OCI-LY1 (cell line): ENCODE data around the gene CFAP61.

Experiments
- H2AFZ ChIP-seq: fragments of 200-600 bp; sonication (generic), shearing (Covaris generic); 2 replicates; pipeline ENCODE4 v1.6.0; 2014; ENCODE audit warnings: antibody characterized with exemption, mild to moderate bottlenecking, low read length
- H3F3A ChIP-seq: fragments of 200-600 bp; sonication (generic), shearing (Covaris generic); 2 replicates; pipeline ENCODE4 v1.6.0; 2014; ENCODE audit warnings: mild to moderate bottlenecking, antibody characterized with exemption, low read length, moderate library complexity; ENCODE audit not compliant: insufficient read depth
- H3K27ac ChIP-seq: fragments of 200-600 bp; sonication (generic); 2 replicates; pipeline ENCODE4 v1.5.1; 2014; ENCODE audit warnings: low read length, mixed run types, mild to moderate bottlenecking, low read depth; ENCODE audit not compliant: poor library complexity, severe bottlenecking
- H3K27me3 ChIP-seq: fragments of 200-600 bp; sonication (generic); 2 replicates; pipeline ENCODE4 v1.6.0; 2014; ENCODE audit warnings: antibody characterized with exemption, mild to moderate bottlenecking, low read length, moderate library complexity; ENCODE audit not compliant: insufficient read depth
- H3K36me3 ChIP-seq: fragments of 200-600 bp; sonication (generic); 2 replicates; pipeline ENCODE4 v1.6.1; 2014; ENCODE audit warnings: mild to moderate bottlenecking, antibody characterized with exemption, low read length, moderate library complexity, mixed read lengths; ENCODE audit not compliant: insufficient read depth
- H3K4me1 ChIP-seq: fragments of 200-600 bp; sonication (generic); 2 replicates; pipeline ENCODE4 v1.5.1; 2014; ENCODE audit warnings: mild to moderate bottlenecking, low read length, moderate library complexity; ENCODE audit not compliant: insufficient read depth, severe bottlenecking
- H3K4me2 ChIP-seq: fragments of 200-600 bp; sonication (generic), shearing (Covaris generic); 2 replicates; pipeline ENCODE4 v1.6.1; 2014; ENCODE audit warnings: low read length
- H3K4me3 ChIP-seq: fragments of 200-600 bp; sonication (generic); 2 replicates; pipeline ENCODE4 v1.5.1; 2014; ENCODE audit warnings: low read length, low read depth, mild to moderate bottlenecking, mixed read lengths; ENCODE audit not compliant: poor library complexity, severe bottlenecking
- H3K79me2 ChIP-seq: fragments of 200-600 bp; shearing (Covaris generic); 2 replicates; pipeline ENCODE4 v1.6.1; 2016; ENCODE audit warnings: mixed run types, low read length, mixed read lengths; ENCODE audit not compliant: insufficient read depth
- H3K9ac ChIP-seq: fragments of 200-600 bp; sonication (generic), shearing (Covaris generic); 2 replicates; pipeline ENCODE4 v1.6.1; 2014; ENCODE audit warnings: mild to moderate bottlenecking, low read length, mixed read lengths
- H3K9me2 ChIP-seq: fragments of 200-600 bp; sonication (generic), shearing (Covaris generic); 2 replicates; pipeline ENCODE4 v1.6.1; 2014; ENCODE audit warnings: low read depth, mild to moderate bottlenecking, low read length, mixed read lengths
- H3K9me3 ChIP-seq: fragments of 200-600 bp; shearing (Covaris generic); 2 replicates; pipeline ENCODE4 v1.6.1; 2014; ENCODE audit warnings: low read length, mixed read lengths
- H4K20me1 ChIP-seq: fragments of 200-600 bp; sonication (generic), shearing (Covaris generic); 2 replicates; pipeline ENCODE4 v1.6.0; 2016; ENCODE audit warnings: mild to moderate bottlenecking, low read length; ENCODE audit not compliant: insufficient read depth
- CTCF ChIP-seq: fragments of 200-600 bp; sonication (generic), shearing (Covaris generic); IDR thresholded peaks from 2 replicates; pipeline ENCODE4 v1.5.1; 2017; ENCODE audit warnings: mild to moderate bottlenecking, antibody characterized with exemption, low read length, moderate library complexity, mixed read lengths
- EZH2 ChIP-seq: fragments of 200-600 bp; sonication (generic), shearing (Covaris generic); IDR thresholded peaks from 2 replicates; pipeline ENCODE4 v1.8.0; 2017; ENCODE audit warnings: borderline replicate concordance, mixed run types, mild to moderate bottlenecking, antibody characterized with exemption, low read length, moderate library complexity, mixed read lengths

Gene CFAP61

GRCh38 chr20:20365480-20366161 is 313.3 kb downstream of the CFAP61 start:
- H3K27ac ChIP-seq: no peak overlapping the region
- H2AFZ ChIP-seq: no peak overlapping the region
- TF ChIP-seq EZH2 (no peak), CTCF (no peak)
- no peak overlapping the region for H3K9ac ChIP-seq
- H3K79me2 ChIP-seq: no peaks in the 10 kb centered on the region
- no peak overlapping the region for H3K4me3 ChIP-seq
- H3K4me1 ChIP-seq: no peaks in the 10 kb centered on the region
- H4K20me1 ChIP-seq: no peaks in the 10 kb centered on the region
- no peaks in the 10 kb centered on the region for H3K9me2 ChIP-seq
- no peaks in the 10 kb centered on the region for H3K36me3 ChIP-seq
- H3F3A ChIP-seq: no peaks in the 10 kb centered on the region
- H3K9me3 ChIP-seq: no peaks in the 10 kb centered on the region
- no peaks in the 10 kb centered on the region for H3K27me3 ChIP-seq
- no peak overlapping the region for H3K4me2 ChIP-seq

GRCh38 chr20:20366551-20366875 is 314.2 kb downstream of the CFAP61 start:
- H2AFZ ChIP-seq: no peak overlapping the region
- H3K4me2 ChIP-seq: no peak overlapping the region
- no peaks in the 10 kb centered on the region for H3K79me2 ChIP-seq
- no peaks in the 10 kb centered on the region for H3K9me2 ChIP-seq
- H3F3A ChIP-seq: no peaks in the 10 kb centered on the region
- H3K36me3 ChIP-seq: no peaks in the 10 kb centered on the region
- no peak overlapping the region for H3K4me3 ChIP-seq
- no peak overlapping the region for H3K9ac ChIP-seq
- H3K27me3 ChIP-seq: no peaks in the 10 kb centered on the region
- no peaks in the 10 kb centered on the region for H3K9me3 ChIP-seq
- no peaks in the 10 kb centered on the region for H4K20me1 ChIP-seq
- TF ChIP-seq CTCF: no peak
- TF ChIP-seq EZH2: no peak
- no peak overlapping the region for H3K27ac ChIP-seq
- no peaks in the 10 kb centered on the region for H3K4me1 ChIP-seq

GRCh38 chr20:20366876-20367574 is 314.7 kb downstream of the CFAP61 start:
- Histone ChIP-seq H2AFZ (no peak overlapping the region), H3K4me1 (no peaks in the 10 kb centered on the region), H3K4me3 (peak overlapping the region; percentile 41), H3K36me3 (no peaks in the 10 kb centered on the region), H3K9me2 (no peaks in the 10 kb centered on the region), H3K9ac (no peak overlapping the region), H3K27me3 (peaks cover 4% of the 10 kb centered on the region; the same call in 1 of the 2 replicates), H3F3A (no peaks in the 10 kb centered on the region), H4K20me1 (no peaks in the 10 kb centered on the region), H3K27ac (no peak overlapping the region), H3K9me3 (no peaks in the 10 kb centered on the region), H3K79me2 (no peaks in the 10 kb centered on the region), H3K4me2 (peak overlapping the region; percentile 57; the same call in 1 of the 2 replicates)
- TF ChIP-seq CTCF: no peak
- TF ChIP-seq EZH2: no peak
